Coronary artery (tissue), 2 donors: ENCODE results near the gene LINS1.

Experiments
- DNase-seq: peaks from one replicate; pipeline ENCODE4 v3.0.0-alpha.2; 2017; ENCODE audit warnings: low spot score
- H3K27ac ChIP-seq, 2 donors: fragments of 200-600 bp; sonication (generic); one replicate each; pipeline ENCODE4 v1.5.1; 2016 to 2019
- H3K4me3 ChIP-seq: fragments of 200-600 bp; sonication (generic); 2 replicates; pipeline ENCODE4 v1.5.1; 2016; ENCODE audit warnings: mild to moderate bottlenecking, moderate library complexity
- TF ChIP-seq, protein P1 (sequence below): fragments of 200-600 bp; sonication (generic); IDR thresholded peaks from one replicate; pipeline ENCODE4 v1.5.1; 2019; ENCODE audit warnings: antibody characterized with exemption

The LINS1 gene

GRCh38 chr15:100642213-100642949, 40.4 kb upstream of the LINS1 start:
- no peak for DNase-seq
- Histone ChIP-seq H3K27ac (no peak overlapping the region), H3K4me3 (no peak overlapping the region)
- TF ChIP-seq, protein P1, sequence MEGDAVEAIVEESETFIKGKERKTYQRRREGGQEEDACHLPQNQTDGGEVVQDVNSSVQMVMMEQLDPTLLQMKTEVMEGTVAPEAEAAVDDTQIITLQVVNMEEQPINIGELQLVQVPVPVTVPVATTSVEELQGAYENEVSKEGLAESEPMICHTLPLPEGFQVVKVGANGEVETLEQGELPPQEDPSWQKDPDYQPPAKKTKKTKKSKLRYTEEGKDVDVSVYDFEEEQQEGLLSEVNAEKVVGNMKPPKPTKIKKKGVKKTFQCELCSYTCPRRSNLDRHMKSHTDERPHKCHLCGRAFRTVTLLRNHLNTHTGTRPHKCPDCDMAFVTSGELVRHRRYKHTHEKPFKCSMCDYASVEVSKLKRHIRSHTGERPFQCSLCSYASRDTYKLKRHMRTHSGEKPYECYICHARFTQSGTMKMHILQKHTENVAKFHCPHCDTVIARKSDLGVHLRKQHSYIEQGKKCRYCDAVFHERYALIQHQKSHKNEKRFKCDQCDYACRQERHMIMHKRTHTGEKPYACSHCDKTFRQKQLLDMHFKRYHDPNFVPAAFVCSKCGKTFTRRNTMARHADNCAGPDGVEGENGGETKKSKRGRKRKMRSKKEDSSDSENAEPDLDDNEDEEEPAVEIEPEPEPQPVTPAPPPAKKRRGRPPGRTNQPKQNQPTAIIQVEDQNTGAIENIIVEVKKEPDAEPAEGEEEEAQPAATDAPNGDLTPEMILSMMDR, result no peak

DNA sequence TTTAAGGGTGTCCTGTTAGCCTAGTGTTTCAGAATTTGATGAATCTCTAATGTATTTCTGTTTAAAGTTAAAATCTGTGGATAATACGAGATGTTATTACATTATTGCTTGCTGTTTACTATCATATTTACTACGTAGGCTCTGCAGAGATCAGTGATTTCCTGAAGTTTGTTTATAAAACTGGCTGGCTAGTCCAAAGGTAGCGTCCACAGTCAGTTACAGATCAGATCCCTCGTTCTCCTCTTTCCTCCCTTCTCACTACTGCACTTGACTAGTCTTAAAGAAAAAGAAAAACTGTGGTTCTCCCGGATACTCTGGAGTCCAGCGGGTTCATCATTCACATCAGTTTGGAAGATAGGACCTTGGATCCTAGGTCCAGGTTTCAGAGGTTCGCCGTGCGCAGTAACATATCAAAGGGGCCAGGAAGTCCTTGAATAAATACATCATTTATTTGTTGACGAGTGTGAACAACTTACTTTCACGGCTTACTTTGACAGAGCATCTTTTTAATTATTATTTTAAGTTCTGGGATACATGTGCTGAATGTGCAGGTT, 36.3 kb upstream of the LINS1 start:
- H3K4me3 ChIP-seq, result no peak overlapping the region
- H3K27ac ChIP-seq, result no peak overlapping the region
- no peak for DNase-seq
- TF ChIP-seq, protein P1, result no peak

DNA sequence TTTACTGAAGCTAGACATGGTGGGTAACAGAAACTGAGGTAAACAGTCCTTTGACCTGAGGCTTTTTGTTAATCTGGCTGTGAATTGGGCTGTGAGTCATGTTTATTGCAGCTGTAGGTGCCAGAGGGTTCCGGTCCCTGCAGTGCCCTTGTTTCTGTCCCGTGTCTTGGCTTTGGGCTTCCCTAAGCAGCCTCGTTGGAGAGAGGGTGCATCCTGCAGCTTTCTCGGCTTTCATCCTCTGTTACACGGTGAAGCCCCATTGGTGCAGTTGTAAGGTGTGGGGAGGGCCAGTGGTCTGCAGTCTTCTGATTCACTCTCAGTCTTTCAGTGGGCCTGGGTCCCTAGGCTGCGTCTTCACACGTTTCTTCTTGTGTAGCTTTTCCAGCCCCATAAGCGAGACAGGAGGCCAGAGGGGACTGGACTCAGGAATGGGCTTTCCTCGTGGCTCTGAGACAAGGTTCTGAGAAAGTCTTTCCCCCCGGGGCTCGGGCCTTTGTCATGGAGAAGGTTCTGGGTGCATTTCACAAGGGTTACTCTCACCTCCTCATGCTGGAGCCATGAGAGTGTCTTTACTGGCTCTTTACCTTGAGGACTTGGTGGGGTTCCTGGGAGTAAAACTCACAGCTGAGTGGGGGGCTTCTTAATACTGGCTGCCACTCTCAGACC, 33.6 kb upstream of the LINS1 start:
- Histone ChIP-seq H3K4me3 (no peak overlapping the region), H3K27ac (no peak overlapping the region)
- TF ChIP-seq, protein P1, result no peak
- no peak for DNase-seq

- DNase-seq, result no peak
- Histone ChIP-seq H3K4me3 (no peak overlapping the region), H3K27ac (no peak overlapping the region)
- TF ChIP-seq, protein P1, result no peak
These were observed 31.7 kb upstream of the LINS1 start for GRCh38 chr15:100633763-100634075.

GRCh38 chr15:100631831-100632230, 29.8 kb upstream of the LINS1 start:
- Histone ChIP-seq H3K27ac (no peak overlapping the region), H3K4me3 (no peak overlapping the region)
- TF ChIP-seq, protein P1, result no peak
- no peak for DNase-seq

- no peak overlapping the region for H3K27ac ChIP-seq
- no peak overlapping the region for H3K4me3 ChIP-seq
- DNase-seq, result no peak
- TF ChIP-seq, protein P1, result no peak
These were observed 26.8 kb upstream of the LINS1 start for GRCh38 chr15:100628746-100629145.
